ENCODE data around the gene ASAP2. TPM values are rescaled to one million over a fixed set of nuclear protein-coding genes. Genes with fewer than 3 reads are reported as not detected.

ASAP2 gene
- total RNA-seq, 3 donors from 2014 or later, result 50.4 to 84.1 (median 50.5) TPM

GRCh38 chr2:9288233-9288632 lies 81.6 kb downstream of the ASAP2 start:
- Histone ChIP-seq H3K36me3 (ENCODE audit: low read depth) (no peaks in the 10 kb centered on the region), H3K4me1 (ENCODE audit: low read depth) (peaks cover 4% of the 10 kb centered on the region), H3K9me3 (no peaks in the 10 kb centered on the region), H3K4me3 (no peak overlapping the region)
- no peak for DNase-seq
- no peak for ATAC-seq
- intact Hi-C loops (cut with DNase I, micrococcal nuclease), result no loop called here
- no peak for TF ChIP-seq CTCF (IDR thresholded peaks at IDR 0.05)

- DNase-seq, result no peak
- no peak for ATAC-seq
- Histone ChIP-seq H3K4me1 (ENCODE audit: low read depth) (peaks cover 4% of the 10 kb centered on the region), H3K9me3 (no peaks in the 10 kb centered on the region), H3K4me3 (no peak overlapping the region), H3K36me3 (ENCODE audit: low read depth) (no peaks in the 10 kb centered on the region)
- intact Hi-C loops (cut with DNase I, micrococcal nuclease), result no loop called here
- no peak for TF ChIP-seq CTCF (IDR thresholded peaks at IDR 0.05)
These were observed 82.2 kb downstream of the ASAP2 start for GRCh38 chr2:9288681-9289338.

GRCh38 chr2:9291331-9291730 lies 84.7 kb downstream of the ASAP2 start:
- Histone ChIP-seq H3K36me3 (ENCODE audit: low read depth) (no peaks in the 10 kb centered on the region), H3K4me3 (no peak overlapping the region), H3K9me3 (no peaks in the 10 kb centered on the region), H3K4me1 (ENCODE audit: low read depth) (no peaks in the 10 kb centered on the region)
- no peak for ATAC-seq
- DNase-seq, result no peak
- intact Hi-C loops (cut with DNase I, micrococcal nuclease), result no loop called here
- no peak for TF ChIP-seq CTCF (IDR thresholded peaks at IDR 0.05)

GRCh38 chr2:9291866-9292265 lies 85.3 kb downstream of the ASAP2 start:
- ATAC-seq, result no peak
- no peak for TF ChIP-seq CTCF (IDR thresholded peaks at IDR 0.05)
- Histone ChIP-seq H3K4me1 (ENCODE audit: low read depth) (no peaks in the 10 kb centered on the region), H3K9me3 (no peaks in the 10 kb centered on the region), H3K36me3 (ENCODE audit: low read depth) (no peaks in the 10 kb centered on the region), H3K4me3 (no peak overlapping the region)
- intact Hi-C loops (cut with DNase I, micrococcal nuclease), result no loop called here
- no peak for DNase-seq

GRCh38 chr2:9292426-9292825 lies 85.8 kb downstream of the ASAP2 start:
- DNase-seq, result no peak
- Histone ChIP-seq H3K4me1 (ENCODE audit: low read depth) (no peaks in the 10 kb centered on the region), H3K36me3 (ENCODE audit: low read depth) (no peaks in the 10 kb centered on the region), H3K9me3 (no peaks in the 10 kb centered on the region), H3K4me3 (no peak overlapping the region)
- TF ChIP-seq CTCF (IDR thresholded peaks at IDR 0.05), result no peak
- ATAC-seq, result no peak
- intact Hi-C loops (cut with DNase I, micrococcal nuclease), result no loop called here

GRCh38 chr2:9294764-9295163 lies 88.2 kb downstream of the ASAP2 start:
- no peak overlapping the region for H3K4me3 ChIP-seq
- ATAC-seq (no peak), DNase-seq (no peak)
- intact Hi-C loops (cut with DNase I, micrococcal nuclease), result no loop called here
- TF ChIP-seq CTCF (IDR thresholded peaks at IDR 0.05), result no peak
- H3K9me3 ChIP-seq, result no peaks in the 10 kb centered on the region
- no peaks in the 10 kb centered on the region for H3K36me3 ChIP-seq (ENCODE audit: low read depth)
- no peaks in the 10 kb centered on the region for H3K4me1 ChIP-seq (ENCODE audit: low read depth)

Data from mucosa of descending colon (tissue), 3 donors.